K562 (cell line): ENCODE data around the gene CENPB. TPM values are rescaled to one million over a fixed set of nuclear protein-coding genes. Genes with fewer than 3 reads are reported as not detected.
A peak's percentile ranks its signal among the peaks of the same experiment; 100 is the strongest.
"Not testable (repeated sequence)": the region's sequence is repeated elsewhere in the genome, so short reads cannot be mapped to it uniquely, and the experiment has no call there.

Source experiments
- ATAC-seq: fragments of 200-7000 bp; cut with Tn5 transposase; 3 replicates; pipeline ENCODE4 v1.9.1; 2020; ENCODE audit warnings: moderate library complexity
- BruUV-seq: library from RNA; stranded (reverse); fragments of 400-500 nt; replicated peaks from 2 replicates; lab custom pipeline; 2021; lab: Mats Ljungman, UMichigan
- CTCF ChIA-PET: fragments of 300-600 bp; formaldehyde crosslinking; extraction: SDS; loops from one replicate; lab custom pipeline; 2021; ENCODE audit warnings: low intra/inter-chr PET ratio; lab: Yijun Ruan, JAX
- POLR2A ChIA-PET: fragments of 300-600, 350-650 bp; sonication (Branson Sonifier 250); formaldehyde crosslinking; extraction: SDS; loops from one replicate; lab custom pipeline; 2021; ENCODE audit warnings: antibody characterized with exemption, inconsistent platforms; lab: Yijun Ruan, JAX
- DNase-seq, 4 experiments: peaks; one replicate each; pipeline versions ENCODE4 v3.0.0 to v3.0.0-alpha.2; 2011 to 2018; ENCODE audit warnings: low spot score in 3 of 4, mixed read lengths in 3 of 4; ENCODE audit errors: extremely low read depth in 1 of 4
- FAIRE-seq: peaks from 2 replicates; lab custom pipeline; 2011; peaks lifted over from hg19 to GRCh38; lab: Jason Lieb, UNC
- H2AFZ ChIP-seq: 2 replicates; pipeline ENCODE4 v1.6.0; 2011; ENCODE audit warnings: low read depth, low read length, control low read depth, inconsistent platforms
- H3K27ac ChIP-seq: fragments of 200-600 bp; 3 replicates; pipeline ENCODE4 v1.8.0; 2011; ENCODE audit warnings: low read depth, mild to moderate bottlenecking, control low read depth, inconsistent platforms, low read length, moderate library complexity, mixed read lengths; ENCODE audit errors: extremely low read depth
- H3K27me3 ChIP-seq, 2 experiments: fragments of 300-600 bp in 1 of 2; 2 replicates in 1 of 2; 3 replicates in 1 of 2; pipeline versions ENCODE4 v1.6.0 to v1.8.0; 2011; ENCODE audit warnings: inconsistent platforms in 2 of 2, low read length in 2 of 2, mild to moderate bottlenecking in 1 of 2, mixed read lengths in 1 of 2, moderate library complexity in 1 of 2; ENCODE audit not compliant: control insufficient read depth in 2 of 2, insufficient read depth in 2 of 2
- H3K36me3 ChIP-seq: fragments of 300-600 bp; 3 replicates; pipeline ENCODE4 v1.8.0; 2011; ENCODE audit warnings: mild to moderate bottlenecking, low read length, inconsistent platforms; ENCODE audit not compliant: control insufficient read depth, insufficient read depth
- H3K4me1 ChIP-seq, 2 experiments: fragments of 200-600 bp in 1 of 2; replicated peaks in 1 of 2; 2 replicates in 1 of 2; 3 replicates in 1 of 2; pipeline versions ENCODE4 v1.5.1 to v1.8.0; 2011; ENCODE audit warnings: inconsistent platforms in 2 of 2, low read length in 2 of 2, mild to moderate bottlenecking in 1 of 2, mixed read lengths in 1 of 2, moderate library complexity in 1 of 2; ENCODE audit not compliant: control insufficient read depth in 2 of 2, insufficient read depth in 2 of 2
- H3K4me2 ChIP-seq: 2 replicates; pipeline ENCODE4 v1.6.1; 2011; ENCODE audit warnings: low read length, control low read depth, inconsistent platforms, mixed read lengths; ENCODE audit not compliant: insufficient read depth
- H3K4me3 ChIP-seq: fragments of 200-600 bp; sonication (generic), shearing (Covaris generic); 2 replicates; pipeline ENCODE4 v1.5.1; 2016; ENCODE audit warnings: control low read depth, inconsistent platforms
- H3K79me2 ChIP-seq: fragments of 200-600 bp; 3 replicates; pipeline ENCODE4 v1.8.0; 2011; ENCODE audit warnings: low read length, inconsistent platforms; ENCODE audit not compliant: control insufficient read depth, insufficient read depth
- H3K9ac ChIP-seq, 2 experiments: 2 replicates each; pipeline versions ENCODE4 v1.6.0 to v1.6.1; 2011; ENCODE audit warnings: low read depth in 2 of 2, low read length in 2 of 2, control low read depth in 1 of 2, inconsistent platforms in 1 of 2, mild to moderate bottlenecking in 1 of 2, mixed read lengths in 1 of 2; ENCODE audit not compliant: insufficient read depth in 1 of 2
- H3K9me1 ChIP-seq: one replicate; pipeline ENCODE4 v1.6.0; 2011; ENCODE audit warnings: inconsistent platforms, mild to moderate bottlenecking, low read length, moderate library complexity; ENCODE audit not compliant: control insufficient read depth, insufficient read depth
- H3K9me3 ChIP-seq: replicated peaks from 2 replicates; pipeline ENCODE4 v1.5.1; 2011; ENCODE audit warnings: low read depth, low read length, inconsistent platforms; ENCODE audit not compliant: control insufficient read depth, insufficient read depth
- H4K20me1 ChIP-seq: replicated peaks from 2 replicates; pipeline ENCODE4 v1.6.1; 2011; ENCODE audit warnings: low read length, inconsistent platforms, mixed read lengths; ENCODE audit not compliant: control insufficient read depth, insufficient read depth
- PHF20 ChIP-seq: fragments of 450-650 bp; IDR thresholded peaks from 2 replicates; pipeline ENCODE4 v1.6.1; 2018; ENCODE audit not compliant: partially characterized antibody
- SNIP1 ChIP-seq: fragments of 450-650 bp; IDR thresholded peaks from 2 replicates; pipeline ENCODE4 v1.7.1; 2017; ENCODE audit warnings: low read depth, mild to moderate bottlenecking
- SPI1 ChIP-seq: IDR thresholded peaks from 2 replicates; pipeline ENCODE4 v1.6.1; 2011; ENCODE audit warnings: low read depth, low read length, control low read depth, borderline replicate concordance
- WGBS: fragments of 100-300 bp; shearing (Covaris generic); methylation state at CpG from one replicate; pipeline ENCODE4 v1.1.6; 2016; ENCODE audit warnings: low coverage, mixed read lengths; ENCODE audit not compliant: insufficient coverage; ENCODE audit errors: missing lambda C conversion rate; 5-methylcytosine and 5-hydroxymethylcytosine counted together
- in situ Hi-C: fragments of 300-500 bp; cut with MboI; formaldehyde crosslinking; loops from 4 replicates; pipeline ENCODE4 v1.15.0; 2018; ENCODE audit warnings: inconsistent platforms, mixed read lengths
- intact Hi-C: fragments of 100-400 bp; cut with micrococcal nuclease; formaldehyde crosslinking; loops from 2 replicates; pipeline ENCODE4 v1.14.2; 2022
- polyA plus RNA-seq, 8 experiments: library from polyadenylated mRNA; depleted of rRNA in 4 of 8; stranded (reverse) in 5 of 8; unstranded in 3 of 8; fragments of >200 nt; fragmentation: Nextera tagmentation in 2 of 8; fragmentation: Illumina TruSeq in 1 of 8; extraction: Ambion mirVana in 2 of 8; extraction: Trizol in 1 of 8; gene quantifications; 2 replicates each; pipeline versions ENCODE4 v1.2.1 to v1.2.3, GENCODE V29; 2011 to 2014; ENCODE audit warnings: inconsistent platforms in 1 of 8, missing spikeins in 1 of 8
- total RNA-seq, 7 experiments: library from RNA; depleted of rRNA in 6 of 7; stranded (reverse); fragments of >200 nt in 6 of 7; fragmentation: Illumina TruSeq in 2 of 7; extraction: Trizol in 2 of 7; gene quantifications; 2 replicates each; pipeline versions ENCODE4 v1.2.1 to v1.2.3, GENCODE V29; 2011 to 2021; ENCODE audit warnings: low replicate concordance in 1 of 7
- TF ChIP-seq, protein P1 (sequence below): sonication (generic); formaldehyde crosslinking; IDR thresholded peaks from 2 replicates; pipeline ENCODE4 v1.4.0; 2020; ENCODE audit warnings: mild to moderate bottlenecking, missing genetic modification reagents
- TF ChIP-seq, protein P2 (sequence below): sonication (generic); formaldehyde crosslinking; IDR thresholded peaks from 2 replicates; pipeline ENCODE4 v1.8.1; 2023; ENCODE audit warnings: mild to moderate bottlenecking, missing genetic modification reagents

The CENPB gene
- total and polyA plus RNA-seq, 9 of the 15 experiments (the other 6 are each of a cell fraction or from before 2014, with no cell fraction given) = 0.17 to 70.8 (median 24.9) TPM

DNA sequence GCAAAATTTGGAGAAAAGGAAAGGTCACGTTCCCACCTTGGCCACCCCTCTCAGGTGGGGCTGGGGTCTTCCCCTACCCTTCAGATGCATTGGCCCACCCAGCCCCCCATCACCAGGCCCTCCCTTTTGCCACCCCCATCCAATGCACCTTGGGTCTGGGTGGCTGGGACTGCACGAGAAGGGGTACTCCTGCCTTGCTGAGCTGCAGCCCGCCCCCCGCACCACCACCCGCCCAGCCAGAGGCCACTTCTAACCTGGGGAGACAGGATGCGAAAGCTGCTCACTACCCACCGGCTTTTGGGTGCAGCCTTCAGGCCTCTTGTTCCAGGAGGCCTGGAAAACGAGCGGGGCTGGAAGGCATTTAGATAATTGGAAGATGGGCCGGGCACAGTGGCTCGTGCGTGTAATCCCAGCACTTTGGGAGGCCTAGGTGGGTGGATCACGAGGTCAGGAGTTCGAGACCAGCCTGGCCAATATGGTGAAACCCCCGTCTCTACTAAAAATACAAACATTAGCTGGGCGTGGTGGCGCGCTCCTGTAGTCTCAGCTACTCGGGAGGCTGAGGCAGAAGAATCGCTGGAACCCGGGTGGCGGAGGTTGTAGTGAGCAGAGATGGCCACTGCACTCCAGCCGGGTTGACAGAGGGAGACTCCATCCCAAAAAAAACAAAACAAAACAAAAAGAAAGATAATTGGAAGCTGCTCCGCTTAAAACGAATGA is 8.3 kb upstream of the CENPB start:
- 91% methylated on average over 13 of the region's 25 CpGs for WGBS
- Histone ChIP-seq H3K27ac (0 out of 3 replicates have a peak overlapping the region, but pooled peaks have one; percentile 73), H3K79me2 (peaks cover 12% of the 10 kb centered on the region; the same call in 2 of the 3 replicates), H3K4me3 (no peak overlapping the region), H3K4me1 (peaks cover 14 to 32% of the 10 kb centered on the region in 2 experiments; a peak in 4 of 5 replicates), H3K9me3 (no peaks in the 10 kb centered on the region), H3K9me1 (no peaks in the 10 kb centered on the region), H4K20me1 (no peaks in the 10 kb centered on the region), H3K27me3 (no peaks in the 10 kb centered on the region), H2AFZ (peak overlapping the region; percentile 94; the same call in 1 of the 2 replicates), H3K9ac (peak overlapping the region in 1 of 2 experiments; percentile 69; a peak in 2 of 4 replicates), H3K36me3 (peaks cover 12% of the 10 kb centered on the region; the same call in 2 of the 3 replicates), H3K4me2 (peak overlapping the region; percentile 81)
- no peak for ATAC-seq
- no peak for FAIRE-seq
- POLR2A ChIA-PET = interaction anchor here (1.1 kb wide), 1 partner anchor 10 kb away, joined by 3 read pairs; no protein-coding TSS in a partner anchor
- intact Hi-C loops (no loop called here), in situ Hi-C loops (no loop called here)
- CTCF ChIA-PET = interaction anchor here (0.9 kb wide), 1 partner anchor 8 kb away, joined by 3 read pairs; the partner anchor contains the start of gene CENPB
- BruUV-seq = no TSS peak
- TF ChIP-seq SPI1 (no peak), PHF20 (no peak), SNIP1 (no peak)
- TF ChIP-seq, protein P1, sequence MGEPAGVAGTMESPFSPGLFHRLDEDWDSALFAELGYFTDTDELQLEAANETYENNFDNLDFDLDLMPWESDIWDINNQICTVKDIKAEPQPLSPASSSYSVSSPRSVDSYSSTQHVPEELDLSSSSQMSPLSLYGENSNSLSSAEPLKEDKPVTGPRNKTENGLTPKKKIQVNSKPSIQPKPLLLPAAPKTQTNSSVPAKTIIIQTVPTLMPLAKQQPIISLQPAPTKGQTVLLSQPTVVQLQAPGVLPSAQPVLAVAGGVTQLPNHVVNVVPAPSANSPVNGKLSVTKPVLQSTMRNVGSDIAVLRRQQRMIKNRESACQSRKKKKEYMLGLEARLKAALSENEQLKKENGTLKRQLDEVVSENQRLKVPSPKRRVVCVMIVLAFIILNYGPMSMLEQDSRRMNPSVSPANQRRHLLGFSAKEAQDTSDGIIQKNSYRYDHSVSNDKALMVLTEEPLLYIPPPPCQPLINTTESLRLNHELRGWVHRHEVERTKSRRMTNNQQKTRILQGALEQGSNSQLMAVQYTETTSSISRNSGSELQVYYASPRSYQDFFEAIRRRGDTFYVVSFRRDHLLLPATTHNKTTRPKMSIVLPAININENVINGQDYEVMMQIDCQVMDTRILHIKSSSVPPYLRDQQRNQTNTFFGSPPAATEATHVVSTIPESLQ = 0 out of 2 replicates have a peak, but pooled peaks have one; percentile 25
- TF ChIP-seq, protein P2, sequence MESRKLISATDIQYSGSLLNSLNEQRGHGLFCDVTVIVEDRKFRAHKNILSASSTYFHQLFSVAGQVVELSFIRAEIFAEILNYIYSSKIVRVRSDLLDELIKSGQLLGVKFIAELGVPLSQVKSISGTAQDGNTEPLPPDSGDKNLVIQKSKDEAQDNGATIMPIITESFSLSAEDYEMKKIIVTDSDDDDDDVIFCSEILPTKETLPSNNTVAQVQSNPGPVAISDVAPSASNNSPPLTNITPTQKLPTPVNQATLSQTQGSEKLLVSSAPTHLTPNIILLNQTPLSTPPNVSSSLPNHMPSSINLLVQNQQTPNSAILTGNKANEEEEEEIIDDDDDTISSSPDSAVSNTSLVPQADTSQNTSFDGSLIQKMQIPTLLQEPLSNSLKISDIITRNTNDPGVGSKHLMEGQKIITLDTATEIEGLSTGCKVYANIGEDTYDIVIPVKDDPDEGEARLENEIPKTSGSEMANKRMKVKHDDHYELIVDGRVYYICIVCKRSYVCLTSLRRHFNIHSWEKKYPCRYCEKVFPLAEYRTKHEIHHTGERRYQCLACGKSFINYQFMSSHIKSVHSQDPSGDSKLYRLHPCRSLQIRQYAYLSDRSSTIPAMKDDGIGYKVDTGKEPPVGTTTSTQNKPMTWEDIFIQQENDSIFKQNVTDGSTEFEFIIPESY = 0 out of 2 replicates have a peak, but pooled peaks have one; percentile 4
- DNase-seq = no peak

DNA sequence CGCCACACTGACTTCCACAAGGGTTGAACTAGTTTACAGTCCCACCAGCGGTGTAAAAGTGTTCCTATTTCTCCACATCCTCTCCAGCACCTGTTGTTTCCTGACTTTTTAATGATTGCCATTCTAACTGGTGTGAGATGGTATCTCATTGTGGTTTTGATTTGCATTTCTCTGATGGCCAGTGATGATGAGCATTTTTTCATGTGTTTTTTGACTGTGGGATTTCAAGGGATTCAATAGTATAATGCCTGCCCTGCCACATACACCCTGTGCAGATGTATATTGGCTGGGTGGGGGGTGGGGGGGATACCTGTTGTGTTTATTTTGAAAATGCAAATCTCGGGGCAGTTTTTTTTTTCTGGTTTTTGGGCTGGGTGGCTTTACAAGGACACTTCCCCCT is 7.6 kb upstream of the CENPB start:
- POLR2A ChIA-PET, BruUV-seq, H3K4me2 ChIP-seq, FAIRE-seq, ATAC-seq, H4K20me1 ChIP-seq, H3K9me3 ChIP-seq, H3K27me3 ChIP-seq, H3K27ac ChIP-seq, H3K36me3 ChIP-seq, in situ Hi-C loops, H2AFZ ChIP-seq, intact Hi-C loops, DNase-seq, H3K9me1 ChIP-seq, H3K9ac ChIP-seq, CTCF ChIA-PET, H3K4me3 ChIP-seq: not testable (repeated sequence)
- Histone ChIP-seq H3K4me1 (peaks cover 14 to 32% of the 10 kb centered on the region in 2 experiments; a peak in 4 of 5 replicates), H3K79me2 (peaks cover 12% of the 10 kb centered on the region; the same call in 2 of the 3 replicates)
- WGBS = 100% methylated on average over 1 of the region's 3 CpGs
